Cardiac septum (tissue), 1 donor: ENCODE data around the gene LELP1. TPM values are rescaled to one million over a fixed set of nuclear protein-coding genes. Genes with fewer than 3 reads are reported as not detected.

Experiments used
- total RNA-seq: library from RNA; stranded (reverse); fragmentation: NEBNext Ultra II Directional; extraction: Animal tissue kit (Norgen Biotek cat#: 25700); gene quantifications from one replicate; pipeline ENCODE4 v1.2.1, GENCODE V29; 2021
- donor health status: DM: no; HTN: no; CAD: no.

The LELP1 gene
- total RNA-seq, 1 donor from 2014 or later, result not detected

Other genes with a start within 250 kb of the LELP1 start
- not detected for gene SPRR4, start 232.8 kb upstream of the LELP1 start, total RNA-seq
- gene SPRR1A, start 219.3 kb upstream of the LELP1 start, total RNA-seq, result not detected
- gene SPRR3, start 201.7 kb upstream of the LELP1 start, total RNA-seq, result not detected
- not detected for gene SPRR1B, start 172.2 kb upstream of the LELP1 start, total RNA-seq
- not detected for gene SPRR2D, start 162.3 kb upstream of the LELP1 start, total RNA-seq
- not detected for gene SPRR2A, start 145.9 kb upstream of the LELP1 start, total RNA-seq
- not detected for gene SPRR2B, start 131.8 kb upstream of the LELP1 start, total RNA-seq
- not detected for gene SPRR2E, start 108.9 kb upstream of the LELP1 start, total RNA-seq
- not detected for gene SPRR2F, start 89.9 kb upstream of the LELP1 start, total RNA-seq
- gene SPRR2G, start 52.5 kb upstream of the LELP1 start, total RNA-seq, result not detected
- not detected for gene PRR9, start 14.2 kb downstream of the LELP1 start, total RNA-seq
- not detected for gene LORICRIN, start 56.3 kb downstream of the LELP1 start, total RNA-seq
- not detected for gene PGLYRP3, start 109.5 kb downstream of the LELP1 start, total RNA-seq
- gene PGLYRP4, start 145.4 kb downstream of the LELP1 start, total RNA-seq, result not detected
- gene S100A9, start 154.4 kb downstream of the LELP1 start, total RNA-seq, result 91.9 TPM
- 4.1 TPM for gene S100A12, start 172.2 kb downstream of the LELP1 start, total RNA-seq
- 71.3 TPM for gene S100A8, start 187.6 kb downstream of the LELP1 start, total RNA-seq
- not detected for gene S100A7A, start 213.1 kb downstream of the LELP1 start, total RNA-seq